ENCODE measurements around the gene RALGDS. TPM values are rescaled to one million over a fixed set of nuclear protein-coding genes. Genes with fewer than 3 reads are reported as not detected.
"Not testable (repeated sequence)": the region's sequence is repeated elsewhere in the genome, so short reads cannot be mapped to it uniquely, and the experiment has no call there.

The RALGDS gene
- 10 to 100 TPM; 32.2 to 47.1 (median 33.5) TPM for polyA plus RNA-seq (ENCODE audit: insufficient read length in 4 of 4)

DNA sequence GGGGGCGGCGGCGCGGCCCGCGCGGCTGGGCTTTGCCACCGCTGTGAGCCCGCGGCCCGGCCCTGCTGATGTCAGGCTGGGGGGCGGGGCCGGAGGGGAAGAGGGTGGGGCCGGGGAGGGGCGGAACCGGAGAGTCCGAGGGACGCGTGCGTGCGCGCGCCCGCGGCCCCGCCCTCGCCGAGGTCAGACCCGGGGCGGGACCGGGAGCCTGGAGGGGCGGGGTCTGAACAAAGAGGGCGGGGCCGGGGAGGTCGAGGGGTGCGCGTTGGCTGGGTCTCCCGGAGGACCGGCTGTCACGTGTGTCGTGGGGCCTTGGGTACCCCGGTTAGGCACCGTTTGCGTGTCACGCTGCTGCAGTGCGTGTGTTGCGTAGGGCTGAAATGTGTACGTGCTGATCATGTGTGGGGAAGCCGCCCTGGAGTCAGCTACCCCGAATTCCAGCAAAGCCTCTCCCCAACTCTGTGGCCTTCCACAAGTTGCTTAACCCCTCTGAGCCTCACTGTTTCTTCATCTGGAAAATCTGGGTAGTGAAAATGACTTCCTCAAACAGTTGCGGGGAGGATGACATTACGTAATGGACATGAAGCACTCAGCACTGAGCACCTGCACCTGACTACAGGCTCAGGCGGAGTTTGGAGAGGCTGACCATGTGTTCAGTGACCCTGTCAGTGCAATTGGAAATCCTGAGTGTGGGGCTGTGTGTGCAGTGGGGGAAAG lies at the start of gene RALGDS:
Gene RALGDS (minus strand): TSS at position 43 of the 717 bp plus-strand sequence. CDS start 86 bp downstream, outside the sequence.
- no peak for DNase-seq (ENCODE audit: low read depth in 4 of 4, low spot score in 2 of 4)

GRCh38 chr9:133170716-133171115 lies 49.7 kb upstream of the RALGDS start:
- no peak for DNase-seq (ENCODE audit: low read depth in 4 of 4, low spot score in 2 of 4)

- not testable (repeated sequence) for DNase-seq (ENCODE audit: low read depth in 4 of 4, low spot score in 2 of 4)
Observed at GRCh38 chr9:133169687-133170086, 48.6 kb upstream of the RALGDS start.

DNA sequence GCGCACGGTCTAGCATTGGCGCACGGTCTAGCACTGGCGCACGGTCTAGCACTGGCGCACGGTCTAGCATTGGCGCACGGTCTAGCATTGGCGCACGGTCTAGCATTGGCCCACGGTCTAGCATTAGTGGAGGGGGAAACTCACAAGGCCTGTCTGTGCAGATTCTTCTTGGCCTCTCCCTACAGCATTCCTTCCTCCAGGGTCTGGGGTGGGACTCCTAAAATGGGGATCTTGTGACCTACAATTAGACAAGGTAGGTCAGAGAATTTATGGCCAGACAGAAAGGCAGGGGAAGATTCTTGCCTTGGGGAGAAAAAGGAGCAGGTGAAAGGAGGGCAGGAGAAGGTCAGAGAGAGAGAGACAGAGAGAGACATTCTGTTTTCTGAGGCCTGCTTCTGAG lies 48.1 kb upstream of the RALGDS start:
- DNase-seq (ENCODE audit: low read depth in 4 of 4, low spot score in 2 of 4) = no peak

DNA sequence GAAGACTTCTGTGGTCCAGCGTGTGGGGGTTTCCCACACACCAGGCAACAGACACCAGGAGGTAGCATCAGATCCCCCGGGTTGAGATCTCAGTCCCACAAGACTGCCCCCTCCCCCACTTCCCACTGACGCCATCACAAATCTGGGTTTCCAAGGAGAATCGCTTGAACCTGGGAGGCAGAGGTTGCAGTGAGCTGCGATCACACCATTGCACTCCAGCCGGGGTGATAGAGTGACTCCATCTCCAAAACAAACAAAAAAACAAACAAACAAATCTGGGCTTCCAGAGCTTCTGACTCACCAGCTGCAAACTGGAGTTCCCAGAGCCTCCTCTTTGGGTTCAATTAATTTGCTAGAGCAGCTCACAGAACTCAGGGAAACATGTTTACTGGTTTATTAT lies 47.4 kb upstream of the RALGDS start:
- DNase-seq (ENCODE audit: low read depth in 4 of 4, low spot score in 2 of 4) = no peak

DNA sequence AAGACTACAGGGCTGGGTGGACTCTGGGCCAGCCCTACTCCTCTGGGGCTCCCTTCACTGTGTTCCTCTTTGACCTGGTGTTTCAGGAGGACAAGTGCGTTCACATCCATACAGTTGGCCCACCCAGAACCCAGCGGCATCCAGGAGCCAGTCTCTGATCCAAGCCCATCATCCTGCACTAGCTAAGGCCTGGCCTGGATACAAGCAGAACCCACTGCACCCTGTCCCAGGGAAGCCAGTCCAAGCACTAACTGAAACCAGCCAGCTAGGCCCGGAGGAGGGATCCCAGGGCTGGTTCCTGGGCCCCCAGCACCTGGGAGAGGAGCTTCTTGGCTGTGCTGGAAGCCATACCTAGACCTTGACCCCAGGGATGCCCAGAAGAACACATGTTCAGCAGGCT lies 46.7 kb upstream of the RALGDS start:
- DNase-seq (ENCODE audit: low read depth in 4 of 4, low spot score in 2 of 4) = no peak

DNA sequence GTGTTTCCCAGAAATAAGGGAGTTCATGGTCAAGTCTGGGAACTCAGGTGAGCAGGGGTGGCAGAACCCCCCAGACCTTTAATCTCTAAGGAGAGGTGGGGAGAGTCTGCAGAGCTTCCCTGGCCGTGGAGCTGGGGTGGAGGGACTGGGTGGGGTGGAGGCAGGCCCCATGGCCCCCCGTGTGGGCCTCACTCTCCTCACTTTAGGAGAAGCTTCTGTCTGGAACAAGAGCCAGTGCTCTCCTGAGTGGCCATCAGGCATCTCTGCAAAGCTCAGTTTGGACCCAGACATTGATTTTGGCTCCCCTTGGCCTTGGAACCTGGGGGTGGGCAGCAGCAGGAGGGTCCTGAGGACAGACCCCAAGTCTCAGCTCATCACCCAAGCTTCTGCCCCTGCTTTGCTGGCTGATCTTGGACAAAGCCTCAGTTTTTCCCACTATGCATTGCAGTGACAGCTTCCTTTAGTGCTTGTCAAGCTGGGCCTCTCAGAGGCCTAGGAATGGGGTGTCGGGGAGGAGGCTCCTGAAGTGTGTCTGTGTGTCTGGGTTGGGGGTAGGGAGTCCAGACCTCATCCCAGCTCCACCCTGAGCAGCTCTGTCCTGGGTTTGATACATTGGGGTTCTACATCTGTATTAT lies 46.2 kb upstream of the RALGDS start:
- no peak for DNase-seq (ENCODE audit: low read depth in 4 of 4, low spot score in 2 of 4)

GRCh38 chr9:133166392-133166791 lies 45.4 kb upstream of the RALGDS start:
- no peak for DNase-seq (ENCODE audit: low read depth in 4 of 4, low spot score in 2 of 4)

- no peak for DNase-seq (ENCODE audit: low read depth in 4 of 4, low spot score in 2 of 4)
Observed at GRCh38 chr9:133165452-133165730, 44.4 kb upstream of the RALGDS start.

- DNase-seq (ENCODE audit: low read depth in 4 of 4, low spot score in 2 of 4) = no peak
Observed at GRCh38 chr9:133164191-133164590, 43.2 kb upstream of the RALGDS start.

DNA sequence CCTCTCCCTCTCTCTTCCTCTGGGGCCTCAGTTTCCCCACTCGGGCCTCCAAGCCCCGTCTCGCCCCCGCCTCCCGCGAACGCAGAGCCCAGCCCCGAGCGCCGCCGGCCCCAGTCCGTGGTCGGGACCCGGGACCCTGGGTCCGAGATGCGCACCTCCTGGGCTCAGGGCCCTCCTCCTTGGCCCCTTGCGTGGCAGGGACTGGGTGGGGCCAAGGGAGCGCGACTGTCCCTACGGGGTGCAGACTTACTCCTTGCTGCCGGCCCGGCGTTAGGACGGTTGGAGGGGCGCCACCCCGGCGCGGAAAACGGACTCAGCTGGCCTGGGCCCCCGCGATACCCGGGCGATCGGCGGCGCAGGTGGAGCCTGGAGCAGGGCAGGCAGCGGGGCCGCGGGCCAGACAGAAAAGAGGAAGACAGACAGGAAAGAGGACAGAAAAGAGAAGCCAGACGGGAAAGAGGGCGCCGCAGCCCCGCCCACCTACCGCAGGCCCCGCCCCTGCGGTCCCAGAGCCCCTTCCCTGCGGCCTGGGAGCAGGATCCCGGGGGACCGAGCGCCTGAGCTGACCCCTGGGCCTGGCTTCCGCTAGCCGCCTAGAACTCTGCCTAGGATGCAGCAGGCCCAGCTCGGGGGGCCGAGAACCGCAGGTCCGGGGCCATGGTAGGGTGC lies 42.6 kb upstream of the RALGDS start, which contains the start of gene GBGT1:
Gene GBGT1 (minus strand): TSS at position 411 of the 669 bp plus-strand sequence. CDS start 1,502 bp downstream, outside the sequence.
- no peak for DNase-seq (ENCODE audit: low read depth in 4 of 4, low spot score in 2 of 4)

DNA sequence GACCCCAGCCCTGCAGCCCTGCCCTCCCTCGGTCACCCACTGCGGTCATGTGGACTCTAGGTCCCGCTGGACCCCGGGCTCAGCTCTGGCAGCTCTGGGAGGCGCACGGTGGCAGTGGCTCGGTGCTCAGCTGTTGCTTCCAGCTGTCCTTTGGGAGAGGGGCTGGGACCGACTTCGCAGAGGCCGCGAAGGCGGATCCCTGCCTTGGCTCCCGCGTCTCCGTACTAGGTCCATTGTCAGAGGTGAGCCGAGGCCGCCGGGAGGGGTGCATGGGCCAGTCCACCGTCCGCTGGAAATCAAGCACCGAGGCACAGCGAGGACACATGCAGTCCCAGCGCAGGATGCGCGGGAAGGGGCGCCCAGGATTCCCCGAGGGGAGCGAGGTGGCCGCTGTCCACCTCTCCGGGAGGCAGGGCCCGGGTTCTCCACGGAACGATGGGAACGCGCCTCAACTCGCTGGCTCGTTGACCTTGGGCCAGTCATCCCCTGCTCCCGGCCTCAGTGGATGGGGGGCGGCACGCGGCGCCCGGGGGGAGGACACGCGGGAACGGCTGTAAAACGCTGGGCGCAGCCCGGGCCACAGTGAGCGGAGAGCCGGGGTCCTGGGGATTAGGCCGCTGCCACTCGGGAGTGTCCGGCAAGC lies 41.9 kb upstream of the RALGDS start:
- DNase-seq (ENCODE audit: low read depth in 4 of 4, low spot score in 2 of 4) = no peak

GRCh38 chr9:133161547-133161950 lies 40.5 kb upstream of the RALGDS start:
- no peak for DNase-seq (ENCODE audit: low read depth in 4 of 4, low spot score in 2 of 4)

- DNase-seq (ENCODE audit: low read depth in 4 of 4, low spot score in 2 of 4) = no peak
Observed at GRCh38 chr9:133160742-133161546, 39.9 kb upstream of the RALGDS start.

GRCh38 chr9:133158695-133159094 lies 37.7 kb upstream of the RALGDS start:
- DNase-seq (ENCODE audit: low read depth in 4 of 4, low spot score in 2 of 4) = no peak

DNA sequence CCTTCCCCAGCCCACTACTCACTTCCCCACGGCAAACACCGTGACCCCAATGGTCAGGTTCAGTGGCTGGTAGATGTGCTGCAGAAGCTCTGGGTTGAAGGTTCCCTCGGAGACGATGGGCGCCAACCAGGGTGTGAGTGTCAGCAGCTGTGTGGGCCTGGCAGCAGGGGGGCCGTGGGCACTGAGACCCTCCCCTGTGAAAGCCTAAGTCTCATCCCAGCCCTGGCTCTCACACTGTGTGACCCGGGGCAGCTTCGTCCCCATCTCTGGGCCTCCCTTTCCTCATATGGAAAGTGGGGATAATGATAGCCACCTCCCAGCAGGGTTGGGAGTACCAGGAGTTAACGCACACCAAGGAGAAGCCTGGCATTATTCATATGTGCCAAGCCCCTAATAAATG lies 34.1 kb upstream of the RALGDS start:
- no peak for DNase-seq (ENCODE audit: low read depth in 4 of 4, low spot score in 2 of 4)

DNA sequence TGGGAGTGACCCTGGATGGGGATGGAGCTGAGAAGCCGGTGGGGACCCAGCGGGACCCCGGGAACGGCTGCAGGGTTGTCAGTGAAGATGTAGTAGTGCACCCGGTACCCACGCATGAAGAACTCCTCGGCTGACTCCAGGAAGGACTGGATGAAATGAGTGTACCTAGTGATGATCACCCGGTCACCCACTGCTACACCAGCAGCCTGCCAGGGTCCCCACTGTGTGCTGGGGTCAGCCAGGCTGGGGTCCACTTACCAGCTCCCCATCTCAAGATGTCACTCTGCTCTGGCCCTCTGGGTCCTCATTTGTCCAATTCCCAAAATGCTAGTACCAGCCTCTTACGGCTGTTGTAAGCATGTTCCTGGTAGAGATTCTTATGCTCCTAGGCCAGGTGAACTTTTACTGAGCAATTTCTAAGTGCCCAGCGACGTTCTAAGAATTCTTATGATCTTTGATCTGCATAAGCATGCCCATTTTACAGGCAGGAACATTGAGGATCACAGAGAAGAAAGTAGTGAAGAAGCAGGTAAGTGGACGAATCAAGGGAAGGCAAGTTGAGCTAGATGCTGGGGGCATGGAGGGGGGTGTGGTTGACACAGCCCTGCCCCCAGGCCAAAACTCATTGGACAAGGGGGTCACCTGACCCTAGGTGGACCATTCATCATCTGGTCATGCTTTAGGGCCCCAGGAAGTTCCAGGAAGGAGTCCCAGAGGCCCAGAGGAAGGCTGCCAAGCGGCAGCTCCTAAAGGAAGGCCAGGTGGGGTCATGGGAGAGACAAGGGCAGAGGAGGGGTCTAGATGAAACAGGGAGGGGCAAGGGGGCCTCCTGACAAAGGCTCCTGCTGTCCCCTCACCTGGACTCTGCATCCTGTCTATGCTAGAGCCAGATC lies 33.3 kb upstream of the RALGDS start:
- no peak for DNase-seq (ENCODE audit: low read depth in 4 of 4, low spot score in 2 of 4)

- no peak for DNase-seq (ENCODE audit: low read depth in 4 of 4, low spot score in 2 of 4)
Observed at GRCh38 chr9:133153227-133154096, 32.4 kb upstream of the RALGDS start.

All from left renal cortex interstitium (tissue), 4 donors.